ENCODE measurements around the gene TTC9B.

Gene TTC9B

DNA sequence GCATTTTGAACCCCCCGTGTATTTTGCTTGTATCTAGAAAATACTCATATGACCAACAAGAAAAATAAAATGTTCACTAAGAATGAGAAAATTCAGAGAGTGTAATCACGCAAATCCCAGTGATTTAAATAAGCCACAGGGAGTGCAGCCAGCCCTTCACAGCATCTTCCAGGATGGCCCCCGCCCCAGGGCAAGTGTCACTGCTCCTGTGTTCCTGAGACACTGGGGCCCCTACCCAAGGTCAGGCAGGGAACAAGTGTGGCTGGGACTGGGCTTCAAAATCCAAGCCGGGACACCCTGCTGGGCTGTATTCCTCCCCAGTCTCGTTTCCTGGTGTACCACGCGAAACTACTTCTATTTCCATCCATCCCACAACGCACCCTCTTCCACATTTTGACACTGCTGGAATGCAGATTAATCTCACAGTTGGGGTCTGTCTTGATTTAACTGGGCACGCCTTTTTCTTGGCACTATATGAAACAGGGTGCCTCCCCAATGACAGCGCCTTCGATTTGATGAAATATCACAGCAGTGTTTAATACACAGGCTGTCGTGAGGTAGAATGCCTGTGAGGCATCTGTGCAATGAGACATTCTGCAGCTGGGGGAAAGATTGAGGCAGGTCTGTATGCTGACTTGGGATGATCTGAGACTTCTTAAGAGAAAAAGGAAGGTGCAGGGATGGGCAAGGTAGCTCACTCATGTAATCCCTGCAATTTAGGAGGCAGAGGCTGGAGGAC is 26.6 kb upstream of the TTC9B start:
- no peak for DNase-seq (ENCODE audit: low read depth in 2 of 2)
- no peak overlapping the region for H3K4me3 ChIP-seq (replicated peaks in 1 of 2; ENCODE audit: low read depth in 2 of 2, low read length in 2 of 2)
- TF ChIP-seq, protein P1, sequence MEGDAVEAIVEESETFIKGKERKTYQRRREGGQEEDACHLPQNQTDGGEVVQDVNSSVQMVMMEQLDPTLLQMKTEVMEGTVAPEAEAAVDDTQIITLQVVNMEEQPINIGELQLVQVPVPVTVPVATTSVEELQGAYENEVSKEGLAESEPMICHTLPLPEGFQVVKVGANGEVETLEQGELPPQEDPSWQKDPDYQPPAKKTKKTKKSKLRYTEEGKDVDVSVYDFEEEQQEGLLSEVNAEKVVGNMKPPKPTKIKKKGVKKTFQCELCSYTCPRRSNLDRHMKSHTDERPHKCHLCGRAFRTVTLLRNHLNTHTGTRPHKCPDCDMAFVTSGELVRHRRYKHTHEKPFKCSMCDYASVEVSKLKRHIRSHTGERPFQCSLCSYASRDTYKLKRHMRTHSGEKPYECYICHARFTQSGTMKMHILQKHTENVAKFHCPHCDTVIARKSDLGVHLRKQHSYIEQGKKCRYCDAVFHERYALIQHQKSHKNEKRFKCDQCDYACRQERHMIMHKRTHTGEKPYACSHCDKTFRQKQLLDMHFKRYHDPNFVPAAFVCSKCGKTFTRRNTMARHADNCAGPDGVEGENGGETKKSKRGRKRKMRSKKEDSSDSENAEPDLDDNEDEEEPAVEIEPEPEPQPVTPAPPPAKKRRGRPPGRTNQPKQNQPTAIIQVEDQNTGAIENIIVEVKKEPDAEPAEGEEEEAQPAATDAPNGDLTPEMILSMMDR (IDR thresholded peaks at IDR 0.05; ENCODE audit: low read depth, low read length) = no peak

DNA sequence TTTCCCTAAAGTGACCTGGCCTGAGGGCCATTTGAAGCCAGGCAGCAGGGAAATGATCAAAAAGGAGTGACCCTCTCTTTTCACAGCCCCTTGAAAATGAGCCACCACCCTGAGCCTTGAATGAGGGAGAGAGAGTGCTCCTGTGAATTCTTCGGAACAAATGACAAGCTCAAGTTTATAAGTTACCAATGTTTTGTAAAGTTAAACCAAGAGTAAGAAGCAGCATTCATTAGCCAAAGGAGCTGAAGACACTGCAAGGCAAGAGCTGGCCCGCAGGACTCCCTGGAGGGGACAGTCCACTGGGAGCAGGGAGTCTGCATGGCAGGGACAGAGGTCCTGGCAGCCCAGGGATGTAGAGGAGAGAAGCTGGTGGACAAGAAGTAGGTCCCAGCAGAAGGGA is 25.0 kb upstream of the TTC9B start:
- H3K4me3 ChIP-seq (replicated peaks in 1 of 2; ENCODE audit: low read depth in 2 of 2, low read length in 2 of 2) = no peak overlapping the region
- TF ChIP-seq, protein P1 (IDR thresholded peaks at IDR 0.05; ENCODE audit: low read depth, low read length) = no peak
- DNase-seq (ENCODE audit: low read depth in 2 of 2) = no peak

DNA sequence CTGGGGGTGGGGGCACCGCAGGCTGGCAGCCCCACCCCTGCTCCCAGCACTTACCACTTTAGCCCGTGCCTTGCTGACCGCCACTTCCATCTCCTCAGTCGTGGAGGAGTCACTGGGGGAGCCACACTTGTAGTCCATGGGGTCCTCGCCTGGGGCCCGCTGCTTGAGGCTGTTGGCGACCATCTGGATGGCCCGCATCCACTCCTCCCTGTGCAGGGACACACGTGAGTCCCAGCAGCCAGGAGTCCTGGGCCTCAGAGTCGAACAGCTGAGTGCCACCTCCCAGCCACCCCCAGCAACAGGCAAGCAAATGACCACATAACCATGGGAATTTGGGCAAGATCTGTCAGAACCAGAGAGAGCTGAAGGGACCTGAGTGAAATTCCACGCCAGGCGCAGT is 24.3 kb upstream of the TTC9B start:
- DNase-seq (ENCODE audit: low read depth in 2 of 2) = no peak
- no peak overlapping the region for H3K4me3 ChIP-seq (replicated peaks in 1 of 2; ENCODE audit: low read depth in 2 of 2, low read length in 2 of 2)
- TF ChIP-seq, protein P1 (IDR thresholded peaks at IDR 0.05; ENCODE audit: low read depth, low read length) = no peak

DNA sequence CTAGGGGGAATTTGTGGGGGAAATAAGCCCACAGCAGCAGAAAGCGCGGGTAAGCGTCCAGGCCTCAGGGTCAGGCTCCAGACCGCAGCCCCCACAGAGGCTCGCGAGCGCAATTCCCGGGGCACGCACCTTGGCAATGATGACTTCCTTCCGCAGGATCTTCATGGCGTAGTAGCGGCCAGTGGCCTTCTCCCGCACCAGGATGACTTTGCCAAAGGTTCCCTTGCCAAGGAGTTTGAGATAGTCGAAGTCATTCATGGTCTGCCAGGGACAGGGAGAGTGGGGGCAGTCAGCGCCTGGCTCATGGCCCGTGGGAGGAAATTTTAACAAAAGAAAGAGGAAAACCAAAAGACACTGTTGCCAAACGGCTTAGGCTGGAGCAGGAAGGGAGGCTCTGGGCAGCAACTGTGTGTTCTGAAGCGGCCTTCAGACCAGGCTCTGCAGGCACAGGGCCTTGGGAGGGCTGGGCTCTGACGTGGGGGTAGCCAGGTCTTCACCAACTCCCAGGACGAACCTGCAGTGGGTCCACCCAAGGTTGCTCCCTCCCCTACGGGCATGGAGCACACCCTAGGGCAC is 23.7 kb upstream of the TTC9B start:
- TF ChIP-seq, protein P1 (IDR thresholded peaks at IDR 0.05; ENCODE audit: low read depth, low read length) = no peak
- peak; percentile 65 to 94 for DNase-seq (ENCODE audit: low read depth in 2 of 2)
- H3K4me3 ChIP-seq (replicated peaks in 1 of 2; ENCODE audit: low read depth in 2 of 2, low read length in 2 of 2) = no peak overlapping the region

GRCh38 chr19:40241125-40241808 is 23.1 kb upstream of the TTC9B start:
- H3K4me3 ChIP-seq (replicated peaks in 1 of 2; ENCODE audit: low read depth in 2 of 2, low read length in 2 of 2) = no peak overlapping the region
- DNase-seq (ENCODE audit: low read depth in 2 of 2) = no peak
- TF ChIP-seq, protein P1 (IDR thresholded peaks at IDR 0.05; ENCODE audit: low read depth, low read length) = no peak

- TF ChIP-seq, protein P1 (IDR thresholded peaks at IDR 0.05; ENCODE audit: low read depth, low read length) = no peak
Observed at GRCh38 chr19:40240332-40240731, 22.1 kb upstream of the TTC9B start.

More at GRCh38 chr19:40240332-40240731, 22.1 kb upstream of the TTC9B start:
- DNase-seq (ENCODE audit: low read depth in 2 of 2) = no peak
- H3K4me3 ChIP-seq (replicated peaks in 1 of 2; ENCODE audit: low read depth in 2 of 2, low read length in 2 of 2) = no peak overlapping the region

Measured in cardiac fibroblast (primary cell).